GM21447 (cell line): ENCODE results near the gene LAIR1.
"Not testable (repeated sequence)": the region's sequence is repeated elsewhere in the genome, so short reads cannot be mapped to it uniquely, and the experiment has no call there.

Source experiments
- ATAC-seq: cut with Tn5 transposase; IDR thresholded peaks from one replicate; pipeline ENCODE4 v1.9.1; 2021; ENCODE audit not compliant: unreplicated experiment

LAIR1 gene

GRCh38 chr19:54345938-54346386 is 18.8 kb downstream of the LAIR1 start:
- ATAC-seq: no peak

GRCh38 chr19:54343868-54344267 is 20.9 kb downstream of the LAIR1 start:
- ATAC-seq: no peak

- ATAC-seq: no peak
Measured at GRCh38 chr19:54341295-54341694, 23.4 kb downstream of the LAIR1 start.

- ATAC-seq: no peak
Measured at GRCh38 chr19:54339646-54340358, 24.9 kb downstream of the LAIR1 start.

- ATAC-seq: no peak
Measured at GRCh38 chr19:54338521-54338920, 26.2 kb downstream of the LAIR1 start.

- ATAC-seq: no peak
Measured at GRCh38 chr19:54337858-54338230, 26.9 kb downstream of the LAIR1 start.

GRCh38 chr19:54336893-54337857 is 27.6 kb downstream of the LAIR1 start:
- ATAC-seq: no peak

- no peak for ATAC-seq
Measured at GRCh38 chr19:54335979-54336892, 28.5 kb downstream of the LAIR1 start.

- no peak for ATAC-seq
Measured at GRCh38 chr19:54335164-54335563, 29.6 kb downstream of the LAIR1 start.

- no peak for ATAC-seq
Measured at GRCh38 chr19:54333586-54334298, 31.0 kb downstream of the LAIR1 start.

- no peak for ATAC-seq
Measured at GRCh38 chr19:54332149-54332548, 32.6 kb downstream of the LAIR1 start.

- no peak for ATAC-seq
Measured at GRCh38 chr19:54331626-54332025, 33.1 kb downstream of the LAIR1 start.

GRCh38 chr19:54329476-54330165 is 35.1 kb downstream of the LAIR1 start:
- no peak for ATAC-seq

GRCh38 chr19:54328781-54329180 is 36.0 kb downstream of the LAIR1 start:
- ATAC-seq: not testable (repeated sequence)

- ATAC-seq: no peak
Measured at GRCh38 chr19:54325631-54326030, 39.1 kb downstream of the LAIR1 start.

GRCh38 chr19:54325194-54325621 is 39.5 kb downstream of the LAIR1 start:
- no peak for ATAC-seq

GRCh38 chr19:54324071-54324470 is 40.7 kb downstream of the LAIR1 start:
- no peak for ATAC-seq

GRCh38 chr19:54322934-54323333 is 41.8 kb downstream of the LAIR1 start:
- not testable (repeated sequence) for ATAC-seq

GRCh38 chr19:54322295-54322694 is 42.4 kb downstream of the LAIR1 start:
- ATAC-seq: not testable (repeated sequence)
